H1 (cell line): ENCODE data around the gene CLIC1.

Source experiments
- MAFK ChIP-seq: IDR thresholded peaks from 2 replicates; pipeline ENCODE4 v1.6.1; 2012; ENCODE audit warnings: low read depth, mild to moderate bottlenecking, improper control_type of control experiment, low read length
- POLR2AphosphoS5 ChIP-seq: IDR thresholded peaks from 2 replicates; pipeline ENCODE4 v1.6.1; 2011; ENCODE audit warnings: low read depth, low read length
- SRF ChIP-seq: IDR thresholded peaks from 2 replicates; pipeline ENCODE4 v1.6.1; 2011; ENCODE audit warnings: mild to moderate bottlenecking, low read depth, low read length, moderate library complexity
- YY1 ChIP-seq: IDR thresholded peaks from 2 replicates; pipeline ENCODE4 v1.6.1; 2011; ENCODE audit warnings: low read depth, mild to moderate bottlenecking, low read length
- TF ChIP-seq, protein P1 (sequence below), 3 experiments: IDR thresholded peaks; 1 replicate in 2 of 3; 2 replicates in 1 of 3; pipeline versions ENCODE4 v1.5.1 to v1.6.1; 2011; ENCODE audit warnings: low read length in 3 of 3, mild to moderate bottlenecking in 3 of 3, inconsistent platforms in 2 of 3, low read depth in 1 of 3, moderate library complexity in 1 of 3; ENCODE audit not compliant: insufficient read depth in 1 of 3; ENCODE audit errors: control extremely low read depth in 1 of 3
- TF ChIP-seq, protein P2 (sequence below): IDR thresholded peaks from 2 replicates; pipeline ENCODE4 v1.6.1; 2012; ENCODE audit warnings: inconsistent platforms

DNA sequence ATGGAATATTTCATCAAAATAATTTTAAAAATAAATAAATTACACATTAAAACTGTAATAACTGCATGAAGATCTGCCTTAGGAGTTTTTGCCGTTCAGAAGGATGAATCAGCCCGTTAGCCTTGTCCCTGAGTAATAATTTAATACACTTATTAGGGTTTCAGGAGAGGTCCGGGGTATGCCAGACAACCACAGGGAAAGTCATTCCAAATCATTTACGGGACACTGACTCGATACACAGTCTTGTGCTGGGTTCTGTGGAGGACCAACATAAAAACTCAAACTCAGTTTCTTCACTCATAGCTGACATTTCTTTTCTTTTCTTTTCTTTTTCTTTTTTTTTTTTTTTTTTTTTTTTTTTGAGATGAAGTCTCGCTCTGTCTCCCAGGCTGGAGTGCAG lies 30.4 kb downstream of the CLIC1 start:
- TF ChIP-seq MAFK (no peak), SRF (no peak), POLR2AphosphoS5 (no peak), YY1 (no peak)
- TF ChIP-seq, protein P1, sequence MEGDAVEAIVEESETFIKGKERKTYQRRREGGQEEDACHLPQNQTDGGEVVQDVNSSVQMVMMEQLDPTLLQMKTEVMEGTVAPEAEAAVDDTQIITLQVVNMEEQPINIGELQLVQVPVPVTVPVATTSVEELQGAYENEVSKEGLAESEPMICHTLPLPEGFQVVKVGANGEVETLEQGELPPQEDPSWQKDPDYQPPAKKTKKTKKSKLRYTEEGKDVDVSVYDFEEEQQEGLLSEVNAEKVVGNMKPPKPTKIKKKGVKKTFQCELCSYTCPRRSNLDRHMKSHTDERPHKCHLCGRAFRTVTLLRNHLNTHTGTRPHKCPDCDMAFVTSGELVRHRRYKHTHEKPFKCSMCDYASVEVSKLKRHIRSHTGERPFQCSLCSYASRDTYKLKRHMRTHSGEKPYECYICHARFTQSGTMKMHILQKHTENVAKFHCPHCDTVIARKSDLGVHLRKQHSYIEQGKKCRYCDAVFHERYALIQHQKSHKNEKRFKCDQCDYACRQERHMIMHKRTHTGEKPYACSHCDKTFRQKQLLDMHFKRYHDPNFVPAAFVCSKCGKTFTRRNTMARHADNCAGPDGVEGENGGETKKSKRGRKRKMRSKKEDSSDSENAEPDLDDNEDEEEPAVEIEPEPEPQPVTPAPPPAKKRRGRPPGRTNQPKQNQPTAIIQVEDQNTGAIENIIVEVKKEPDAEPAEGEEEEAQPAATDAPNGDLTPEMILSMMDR (IDR thresholded peaks at IDR 0.05; ENCODE audit: control extremely low read depth in 1 of 3, insufficient read depth in 1 of 3, low read depth in 1 of 3, low read length in 3 of 3), result no peak
- TF ChIP-seq, protein P2, sequence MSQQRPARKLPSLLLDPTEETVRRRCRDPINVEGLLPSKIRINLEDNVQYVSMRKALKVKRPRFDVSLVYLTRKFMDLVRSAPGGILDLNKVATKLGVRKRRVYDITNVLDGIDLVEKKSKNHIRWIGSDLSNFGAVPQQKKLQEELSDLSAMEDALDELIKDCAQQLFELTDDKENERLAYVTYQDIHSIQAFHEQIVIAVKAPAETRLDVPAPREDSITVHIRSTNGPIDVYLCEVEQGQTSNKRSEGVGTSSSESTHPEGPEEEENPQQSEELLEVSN, result no peak
